Measurements from ENCODE around the gene UTP14C. TPM values are rescaled to one million over a fixed set of nuclear protein-coding genes. Genes with fewer than 3 reads are reported as not detected.
"Not testable (repeated sequence)": the region's sequence is repeated elsewhere in the genome, so short reads cannot be mapped to it uniquely, and the experiment has no call there.

UTP14C gene, protein sequence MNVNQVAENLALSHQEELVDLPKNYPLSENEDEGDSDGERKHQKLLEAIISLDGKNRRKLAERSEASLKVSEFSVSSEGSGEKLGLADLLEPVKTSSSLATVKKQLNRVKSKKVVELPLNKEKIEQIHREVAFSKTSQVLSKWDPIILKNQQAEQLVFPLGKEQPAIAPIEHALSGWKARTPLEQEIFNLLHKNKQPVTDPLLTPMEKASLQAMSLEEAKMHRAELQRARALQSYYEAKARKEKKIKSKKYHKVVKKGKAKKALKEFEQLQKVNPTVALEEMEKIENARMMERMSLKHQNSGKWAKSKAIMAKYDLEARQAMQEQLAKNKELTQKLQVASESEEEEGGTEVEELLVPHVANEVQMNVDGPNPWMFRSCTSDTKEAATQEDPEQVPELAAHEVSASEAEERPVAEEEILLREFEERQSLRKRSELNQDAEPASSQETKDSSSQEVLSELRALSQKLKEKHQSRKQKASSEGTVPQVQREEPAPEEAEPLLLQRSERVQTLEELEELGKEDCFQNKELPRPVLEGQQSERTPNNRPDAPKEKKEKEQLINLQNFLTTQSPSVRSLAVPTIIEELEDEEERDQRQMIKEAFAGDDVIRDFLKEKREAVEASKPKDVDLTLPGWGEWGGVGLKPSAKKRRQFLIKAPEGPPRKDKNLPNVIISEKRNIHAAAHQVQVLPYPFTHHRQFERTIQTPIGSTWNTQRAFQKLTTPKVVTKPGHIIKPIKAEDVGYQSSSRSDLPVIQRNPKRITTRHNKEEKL
- 10 to 100 TPM; 25.6 to 34.4 (median 32.6) TPM for polyA plus RNA-seq (ENCODE audit: insufficient read depth in 1 of 5, insufficient read length in 5 of 5, low replicate concordance in 1 of 5)
- long read RNA-seq, donor 1, full-length matches to known transcripts, result 6 of 6 reads
- long read RNA-seq, donor 1, partial matches to known transcripts, result 0 of 6 reads
- long read RNA-seq, donor 1, other reads (novel, unspliced or antisense), result 0 of 6 reads
- long read RNA-seq, donor 2, full-length matches to known transcripts, result 3 of 3 reads
- long read RNA-seq, donor 2, partial matches to known transcripts, result 0 of 3 reads
- long read RNA-seq, donor 2, other reads (novel, unspliced or antisense), result 0 of 3 reads
- long read RNA-seq, donor 3, full-length matches to known transcripts, result 1 of 1 reads
- long read RNA-seq, donor 3, partial matches to known transcripts, result 0 of 1 reads
- long read RNA-seq, donor 3, other reads (novel, unspliced or antisense), result 0 of 1 reads
- long read RNA-seq, donor 4, full-length matches to known transcripts, result 4 of 4 reads
- long read RNA-seq, donor 4, partial matches to known transcripts, result 0 of 4 reads
- long read RNA-seq, donor 4, other reads (novel, unspliced or antisense), result 0 of 4 reads
- long read RNA-seq, donor 5, full-length matches to known transcripts, result 8 of 8 reads
- long read RNA-seq, donor 5, partial matches to known transcripts, result 0 of 8 reads
- long read RNA-seq, donor 5, other reads (novel, unspliced or antisense), result 0 of 8 reads
- long read RNA-seq, donor 6, full-length matches to known transcripts, result 9 of 9 reads
- long read RNA-seq, donor 6, partial matches to known transcripts, result 0 of 9 reads
- long read RNA-seq, donor 6, other reads (novel, unspliced or antisense), result 0 of 9 reads
- long read RNA-seq, donor 7, full-length matches to known transcripts, result 3 of 3 reads
- long read RNA-seq, donor 7, partial matches to known transcripts, result 0 of 3 reads
- long read RNA-seq, donor 7, other reads (novel, unspliced or antisense), result 0 of 3 reads
- long read RNA-seq, donor 8, full-length matches to known transcripts, result 1 of 1 reads
- long read RNA-seq, donor 8, partial matches to known transcripts, result 0 of 1 reads
- long read RNA-seq, donor 8, other reads (novel, unspliced or antisense), result 0 of 1 reads

DNA sequence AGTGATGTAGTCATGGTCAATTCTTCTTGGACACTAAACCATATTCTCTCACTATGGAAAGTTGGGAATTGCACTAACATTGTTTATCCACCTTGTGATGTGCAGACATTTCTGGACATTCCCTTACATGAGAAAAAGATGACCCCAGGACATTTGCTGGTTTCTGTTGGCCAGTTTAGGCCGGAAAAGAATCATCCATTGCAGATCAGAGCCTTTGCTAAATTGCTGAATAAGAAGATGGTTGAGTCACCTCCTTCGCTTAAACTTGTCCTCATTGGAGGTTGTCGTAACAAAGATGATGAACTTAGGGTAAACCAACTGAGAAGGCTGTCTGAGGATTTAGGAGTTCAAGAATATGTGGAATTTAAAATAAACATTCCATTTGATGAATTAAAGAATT lies at the start of gene UTP14C:
UTP14C (plus strand) TSS at position 211 of the 400 bp plus-strand sequence. CDS start 4,114 bp downstream, outside the sequence.
- no peak for DNase-seq

DNA sequence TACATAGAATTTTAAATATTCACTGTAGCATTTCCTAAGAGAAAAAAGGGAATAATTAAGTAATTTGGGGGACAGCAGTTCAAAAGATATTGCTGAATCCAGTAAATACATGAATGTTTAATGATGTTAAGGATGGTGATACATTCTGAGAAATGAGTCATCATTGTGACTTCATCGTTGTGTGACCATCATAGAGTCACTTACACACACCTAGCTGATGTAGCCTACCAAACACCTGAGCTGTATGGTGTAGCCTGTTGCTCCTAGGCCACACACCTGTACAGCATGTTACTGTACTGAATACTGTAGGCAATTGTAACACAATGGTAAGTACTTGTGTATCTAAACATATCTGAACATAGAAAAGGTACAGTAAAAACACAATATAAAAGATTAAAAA lies 48.1 kb upstream of the UTP14C start:
- no peak for DNase-seq

DNA sequence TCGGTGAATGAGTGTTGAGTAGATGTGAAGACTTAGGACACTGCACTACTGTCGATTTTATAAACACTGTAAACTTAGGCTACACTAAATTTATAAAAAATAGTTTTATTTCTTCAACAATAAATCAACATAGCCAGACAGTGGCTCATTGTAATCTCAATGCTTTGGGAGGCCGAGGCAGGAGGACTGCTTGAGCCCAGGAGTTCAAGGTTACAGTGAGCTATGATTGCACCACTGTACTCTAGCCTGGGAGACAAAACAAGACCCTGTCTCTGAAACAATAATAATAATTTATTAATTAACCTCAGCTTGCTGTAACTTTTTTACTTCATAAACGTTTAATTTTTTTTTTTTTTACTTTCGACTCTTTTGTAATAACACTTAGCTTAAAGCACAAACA lies 47.6 kb upstream of the UTP14C start:
- no peak for DNase-seq

DNA sequence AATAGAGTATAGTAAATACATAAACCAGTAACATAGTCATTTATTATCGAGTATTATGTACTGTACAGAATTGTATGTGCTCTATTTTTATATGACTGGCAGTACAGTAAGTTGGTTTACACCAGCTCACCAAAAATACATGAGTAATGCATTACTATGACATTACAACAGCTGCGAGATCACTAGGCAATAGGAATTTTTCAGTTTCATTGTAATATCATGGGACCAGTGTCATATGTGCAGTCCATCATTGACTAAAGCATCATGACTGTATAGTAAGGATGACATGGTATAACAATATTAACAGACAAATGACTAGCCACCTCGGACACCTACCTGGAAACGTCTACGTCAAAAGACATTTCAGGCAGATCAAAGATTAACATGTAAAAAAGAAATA lies 46.9 kb upstream of the UTP14C start:
- no peak for DNase-seq

- peak; percentile 49 to 59 for DNase-seq
These were observed 45.5 kb upstream of the UTP14C start for GRCh38 chr13:51978796-51979556.

DNA sequence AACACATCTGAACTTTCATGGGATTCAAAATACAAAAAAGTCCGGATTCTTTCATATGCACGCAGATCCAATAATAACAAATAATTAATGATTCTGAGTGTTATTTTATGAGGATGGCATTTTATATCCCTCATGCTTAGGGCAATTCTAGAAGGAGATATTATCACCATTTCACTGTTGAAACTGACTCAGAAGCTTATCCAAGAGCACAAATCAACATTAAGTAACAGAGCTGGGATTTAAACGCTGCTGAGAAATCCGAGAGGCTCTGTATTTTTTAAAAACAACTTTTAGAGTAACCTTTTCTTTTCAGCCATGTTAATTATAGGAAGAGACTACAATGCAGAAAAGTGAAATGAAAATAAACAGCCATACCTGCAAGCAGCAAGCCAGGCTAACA lies 43.6 kb upstream of the UTP14C start:
- DNase-seq, result no peak

- DNase-seq, result no peak
These were observed 43.1 kb upstream of the UTP14C start for GRCh38 chr13:51981355-51981754.

DNA sequence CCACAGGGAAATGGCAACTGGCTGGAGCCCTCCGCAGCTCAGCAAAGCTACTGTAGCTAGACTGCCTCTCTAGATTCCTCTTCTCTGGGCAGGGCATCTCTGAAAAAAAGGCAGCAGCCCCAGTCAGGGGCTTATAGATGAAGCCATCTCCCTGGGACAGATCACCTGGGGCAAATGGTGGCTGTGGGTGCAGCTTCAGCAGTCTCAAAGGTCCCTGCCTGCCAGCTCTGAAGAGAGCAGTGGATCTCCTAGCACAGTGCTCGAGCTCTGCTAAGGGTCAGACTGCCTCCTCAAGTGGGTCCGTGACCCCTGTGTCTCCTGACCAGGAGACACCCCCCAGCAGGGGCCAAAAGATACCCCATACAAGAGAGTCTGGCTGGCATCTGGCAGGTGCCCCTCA lies 41.2 kb upstream of the UTP14C start:
- DNase-seq, result not testable (repeated sequence)

DNA sequence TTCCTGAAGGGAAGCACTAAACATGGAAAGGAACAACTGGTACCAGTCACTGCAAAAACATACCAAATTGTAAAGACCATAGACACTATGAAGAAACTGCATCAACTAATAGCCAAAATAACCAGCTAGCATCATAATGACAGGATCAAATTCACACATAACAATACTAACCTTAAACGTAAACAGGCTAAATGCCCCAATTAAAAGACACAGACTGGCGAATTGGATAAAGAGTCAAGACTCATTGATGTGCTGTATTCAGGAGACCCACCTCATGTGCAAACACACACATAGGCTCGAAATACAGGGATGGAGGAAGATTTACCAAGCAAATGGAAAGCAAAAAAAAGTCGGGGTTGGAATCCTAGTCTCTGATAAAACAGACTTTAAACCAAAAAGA lies 39.6 kb upstream of the UTP14C start:
- DNase-seq, result not testable (repeated sequence)

DNA sequence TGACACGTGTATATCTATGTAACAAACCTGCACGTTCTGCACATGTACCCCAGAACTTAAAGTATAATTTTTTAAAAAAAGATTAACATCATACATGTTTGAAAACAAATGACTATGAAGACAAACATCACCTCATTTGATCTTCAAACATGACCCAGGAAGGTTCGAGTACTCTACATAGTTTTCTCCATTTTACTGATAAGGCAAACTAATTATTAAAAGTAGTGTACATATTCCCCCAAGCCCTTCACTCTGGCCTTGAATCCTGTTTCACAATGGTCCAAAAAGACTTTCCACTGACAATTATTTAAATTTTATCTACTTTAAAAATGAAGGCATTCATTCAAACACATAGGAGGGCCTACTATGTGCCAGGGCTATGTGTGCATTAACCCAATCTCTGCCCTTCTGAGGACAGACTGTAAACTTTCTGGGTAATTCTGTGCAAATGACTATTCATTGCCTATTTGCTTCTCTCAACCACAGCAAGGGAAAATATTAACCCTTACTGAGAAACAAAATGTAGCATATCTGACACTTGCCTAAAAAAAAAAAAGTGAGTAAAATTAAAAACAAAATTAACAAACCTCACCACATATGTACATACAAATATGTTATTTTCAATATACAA lies 35.4 kb upstream of the UTP14C start:
- DNase-seq, result no peak

- DNase-seq, result no peak
These were observed 30.8 kb upstream of the UTP14C start for GRCh38 chr13:51993713-51994112.

DNA sequence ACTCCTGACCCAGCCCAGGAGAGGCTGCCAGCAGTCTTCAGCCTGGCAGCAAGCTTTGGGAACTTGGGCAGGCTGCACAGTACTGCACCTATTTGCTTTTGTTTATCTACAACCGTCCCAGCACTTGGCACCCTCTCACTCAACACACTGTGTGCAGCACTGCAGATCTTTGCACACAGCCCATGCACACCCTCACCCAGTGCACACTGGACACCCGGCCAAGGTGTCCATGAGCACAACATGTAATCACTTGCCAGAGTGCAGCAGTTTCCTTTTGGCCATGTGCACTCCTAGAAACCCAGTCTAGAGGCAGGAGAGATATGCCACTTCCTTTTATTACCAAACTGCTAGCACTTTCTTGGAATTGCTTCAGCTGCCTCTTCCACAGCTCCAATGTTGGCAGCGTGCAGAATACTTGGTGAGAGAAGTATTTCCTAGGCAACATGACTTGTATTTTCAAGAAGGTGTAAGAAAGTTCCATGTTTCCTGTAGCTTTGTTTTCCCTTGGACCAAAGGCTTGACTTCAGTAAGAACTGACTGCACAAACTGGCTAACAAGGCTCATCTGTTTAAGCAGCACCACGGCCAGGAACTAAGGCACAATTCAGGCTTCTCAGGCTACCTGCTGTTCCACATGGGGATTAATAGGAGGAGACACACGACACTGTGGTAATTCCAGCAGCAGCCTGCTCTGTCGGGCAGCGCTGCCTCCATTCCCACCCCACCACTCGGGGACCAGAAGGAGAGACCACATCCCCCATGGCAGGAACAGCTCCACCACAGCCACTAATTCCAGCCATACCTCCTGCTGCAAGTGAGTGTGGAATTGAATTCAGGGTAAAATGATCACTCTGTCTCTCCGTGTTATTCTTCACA lies 28.6 kb upstream of the UTP14C start:
- DNase-seq, result peak in 1 of 2 donors; percentile 28

- DNase-seq, result no peak
These were observed 27.9 kb upstream of the UTP14C start for GRCh38 chr13:51996641-51997040.

- DNase-seq, result no peak
These were observed 27.3 kb upstream of the UTP14C start for GRCh38 chr13:51997186-51997585.

DNA sequence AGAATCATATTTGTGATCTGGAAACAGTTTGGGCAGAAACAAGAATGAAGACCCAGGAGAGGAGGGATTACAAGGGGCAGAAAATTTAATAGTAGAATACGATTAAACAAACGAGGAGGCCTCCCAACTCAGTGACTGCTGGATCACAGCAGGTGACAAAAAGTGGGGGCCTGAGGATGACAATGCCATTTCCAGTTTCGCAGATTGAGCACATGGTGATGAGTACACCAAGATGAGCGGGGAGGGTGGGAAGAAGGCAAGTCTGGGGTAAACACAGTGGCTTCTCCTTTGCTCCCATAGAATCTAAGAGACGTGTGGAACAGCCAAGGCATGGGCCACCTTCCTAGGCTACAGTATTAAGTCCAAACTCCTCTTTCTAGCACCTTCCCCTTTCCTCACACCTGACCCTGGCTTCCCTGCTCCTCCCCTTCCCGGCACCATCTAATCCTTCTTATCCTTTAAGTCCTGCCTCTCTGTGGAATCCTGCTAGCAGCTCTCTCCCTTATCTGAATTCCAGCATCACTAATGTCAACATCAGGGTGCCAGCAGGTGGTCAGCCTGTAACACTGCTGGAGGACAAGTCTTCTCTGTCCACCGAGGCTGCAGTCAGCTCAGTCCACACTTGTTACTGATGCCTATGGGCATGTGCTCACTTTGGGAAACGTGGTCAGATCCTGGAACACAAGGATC lies 26.7 kb upstream of the UTP14C start:
- no peak for DNase-seq

GRCh38 chr13:51998723-51999509 lies 25.6 kb upstream of the UTP14C start:
- no peak for DNase-seq

DNA sequence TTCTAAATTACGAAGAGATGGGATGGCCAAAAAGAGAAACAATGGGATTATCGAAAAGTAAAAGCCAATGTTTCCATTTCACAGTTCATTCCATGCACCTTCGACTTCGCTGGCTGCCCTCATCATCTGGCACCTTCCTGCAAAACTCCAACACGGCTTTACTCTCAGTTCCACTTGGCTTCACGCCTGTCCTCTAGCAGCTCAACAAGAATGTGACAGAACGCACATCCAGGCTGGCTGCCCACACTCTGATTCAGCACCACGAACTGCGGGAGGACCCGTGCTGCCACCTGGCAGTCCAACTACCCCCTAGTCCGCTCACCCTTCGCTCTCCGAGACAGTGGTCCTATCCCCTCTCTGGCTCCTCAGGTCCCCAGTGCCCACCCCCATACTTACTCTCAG lies 25.0 kb upstream of the UTP14C start:
- DNase-seq, result peak in 1 of 2 donors; percentile 27

Data from right lung (tissue), 10 donors.